KG1 (cell line): ENCODE results near the gene ERGIC3.
A peak's percentile ranks its signal among the peaks of the same experiment; 100 is the strongest.
"Not testable (repeated sequence)": the region's sequence is repeated elsewhere in the genome, so short reads cannot be mapped to it uniquely, and the experiment has no call there.

Experiments
- DNase-seq: peaks from one replicate; lab custom pipeline; 2025; lab: John Stamatoyannopoulos, UW

ERGIC3 gene

DNA sequence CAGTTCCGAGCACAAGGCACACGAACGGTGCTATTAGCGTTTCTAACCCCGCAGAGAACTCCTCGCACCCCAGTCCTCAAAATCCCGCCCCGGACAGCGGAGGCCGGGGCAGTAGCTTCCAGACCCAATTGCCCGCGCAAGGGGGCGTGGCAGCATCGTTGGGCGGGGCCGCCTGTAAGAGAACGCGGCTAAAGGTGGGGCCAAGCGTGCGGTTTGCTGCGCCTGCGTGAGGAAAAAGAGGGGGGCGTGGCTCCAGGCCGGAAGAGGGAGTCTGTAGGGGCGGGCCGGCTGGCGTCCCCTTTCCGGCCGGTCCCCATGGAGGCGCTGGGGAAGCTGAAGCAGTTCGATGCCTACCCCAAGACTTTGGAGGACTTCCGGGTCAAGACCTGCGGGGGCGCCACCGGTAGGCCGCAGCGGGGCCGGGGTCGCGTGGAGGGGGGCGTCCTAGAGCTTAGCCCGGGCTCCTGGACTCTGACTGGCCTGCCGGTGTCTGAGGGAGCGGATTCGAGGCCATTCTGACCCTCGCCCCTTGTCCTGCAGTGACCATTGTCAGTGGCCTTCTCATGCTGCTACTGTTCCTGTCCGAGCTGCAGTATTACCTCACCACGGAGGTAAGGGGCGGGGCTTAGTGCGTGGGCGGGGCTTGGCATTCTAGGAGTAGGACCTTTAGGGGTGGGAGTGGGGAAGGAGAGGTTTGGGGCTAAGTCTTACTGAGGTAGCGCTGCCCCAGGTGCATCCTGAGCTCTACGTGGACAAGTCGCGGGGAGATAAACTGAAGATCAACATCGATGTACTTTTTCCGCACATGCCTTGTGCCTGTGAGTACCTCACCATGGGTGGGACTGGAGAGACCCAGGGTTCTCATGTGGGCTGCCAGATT is at the start of gene ERGIC3:
ERGIC3 (plus strand) TSS at position 296 of the 880 bp plus-strand sequence; CDS start at position 316, 20 bp downstream.
- peak; percentile 95 for DNase-seq

GRCh38 chr20:35492352-35492751 is 49.5 kb upstream of the ERGIC3 start:
- no peak for DNase-seq

DNA sequence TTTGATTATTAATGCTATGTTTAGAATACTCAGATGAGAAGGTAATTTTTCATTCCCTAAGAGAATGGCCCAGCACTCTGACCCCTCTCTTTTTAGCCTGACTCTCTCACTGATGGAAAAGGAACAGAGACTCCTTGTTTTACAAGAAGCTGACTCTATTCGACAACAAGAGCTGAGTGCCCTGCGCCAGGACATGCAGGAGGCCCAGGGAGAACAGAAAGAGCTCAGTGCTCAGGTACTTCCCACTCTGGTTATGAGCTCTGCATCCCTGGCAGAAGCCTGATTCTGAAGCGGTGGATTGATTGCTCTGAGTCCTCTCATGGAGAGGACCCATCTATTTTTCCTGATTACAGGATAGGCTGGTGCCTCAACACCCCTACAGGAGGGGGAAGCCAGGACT is 45.4 kb upstream of the ERGIC3 start:
- DNase-seq = no peak

DNA sequence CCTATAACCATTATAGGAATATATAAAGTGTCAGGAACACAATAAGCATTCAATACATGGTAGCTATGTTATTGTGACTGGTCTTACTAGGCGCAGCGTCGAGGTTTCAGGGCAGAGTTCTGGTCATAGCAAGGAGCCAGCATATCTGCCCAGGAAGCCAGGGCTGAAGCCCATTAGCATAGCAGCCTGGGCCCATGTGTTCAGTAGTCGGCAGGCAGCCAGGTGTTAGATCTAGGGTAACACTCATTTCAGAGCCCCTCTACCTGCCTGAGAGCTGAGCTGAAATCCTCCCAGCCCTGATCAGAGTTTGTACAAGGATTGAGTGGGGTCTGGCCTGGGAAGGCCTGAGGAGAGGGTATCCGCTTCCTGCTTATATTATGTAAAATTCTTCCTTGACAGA is 44.6 kb upstream of the ERGIC3 start:
- DNase-seq = no peak

DNA sequence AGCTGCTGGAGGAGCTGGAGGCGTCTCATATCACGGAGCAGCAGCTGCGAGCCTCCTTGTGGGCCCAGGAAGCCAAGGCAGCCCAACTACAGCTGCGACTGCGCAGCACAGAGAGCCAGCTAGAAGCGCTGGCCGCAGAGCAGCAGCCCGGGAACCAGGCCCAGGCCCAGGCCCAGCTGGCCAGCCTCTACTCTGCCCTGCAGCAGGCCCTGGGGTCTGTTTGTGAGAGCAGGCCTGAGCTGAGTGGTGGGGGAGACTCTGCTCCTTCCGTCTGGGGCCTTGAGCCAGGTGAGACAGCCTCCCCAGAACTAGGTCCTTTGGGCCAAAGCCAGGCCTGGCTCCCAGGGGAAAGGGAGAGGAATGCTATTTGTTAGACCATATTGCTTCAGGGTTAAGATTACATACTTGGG is 44.1 kb upstream of the ERGIC3 start:
- no peak for DNase-seq

GRCh38 chr20:35499271-35499670 is 42.6 kb upstream of the ERGIC3 start:
- no peak for DNase-seq

DNA sequence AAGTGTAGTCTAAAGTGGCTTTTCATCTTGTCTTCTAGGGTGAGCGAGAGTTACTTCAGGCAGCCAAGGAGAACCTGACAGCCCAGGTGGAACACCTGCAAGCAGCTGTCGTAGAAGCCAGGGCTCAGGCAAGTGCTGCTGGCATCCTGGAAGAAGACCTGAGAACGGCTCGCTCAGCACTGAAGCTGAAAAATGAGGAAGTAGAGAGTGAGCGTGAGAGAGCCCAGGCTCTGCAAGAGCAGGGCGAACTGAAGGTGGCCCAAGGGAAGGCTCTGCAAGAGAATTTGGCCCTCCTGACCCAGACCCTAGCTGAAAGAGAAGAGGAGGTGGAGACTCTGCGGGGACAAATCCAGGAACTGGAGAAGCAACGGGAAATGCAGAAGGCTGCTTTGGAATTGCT is 39.5 kb upstream of the ERGIC3 start:
- DNase-seq = no peak

DNA sequence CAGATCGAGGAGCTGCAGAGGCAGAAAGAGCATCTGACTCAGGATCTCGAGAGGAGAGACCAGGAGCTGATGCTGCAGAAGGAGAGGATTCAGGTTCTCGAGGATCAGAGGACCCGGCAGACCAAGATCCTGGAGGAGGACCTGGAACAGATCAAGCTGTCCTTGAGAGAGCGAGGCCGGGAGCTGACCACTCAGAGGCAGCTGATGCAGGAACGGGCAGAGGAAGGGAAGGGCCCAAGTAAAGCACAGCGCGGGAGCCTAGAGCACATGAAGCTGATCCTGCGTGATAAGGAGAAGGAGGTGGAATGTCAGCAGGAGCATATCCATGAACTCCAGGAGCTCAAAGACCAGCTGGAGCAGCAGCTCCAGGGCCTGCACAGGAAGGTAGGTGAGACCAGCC is 38.6 kb upstream of the ERGIC3 start:
- DNase-seq = no peak

- no peak for DNase-seq
Observed at GRCh38 chr20:35503841-35504561, 37.9 kb upstream of the ERGIC3 start.

DNA sequence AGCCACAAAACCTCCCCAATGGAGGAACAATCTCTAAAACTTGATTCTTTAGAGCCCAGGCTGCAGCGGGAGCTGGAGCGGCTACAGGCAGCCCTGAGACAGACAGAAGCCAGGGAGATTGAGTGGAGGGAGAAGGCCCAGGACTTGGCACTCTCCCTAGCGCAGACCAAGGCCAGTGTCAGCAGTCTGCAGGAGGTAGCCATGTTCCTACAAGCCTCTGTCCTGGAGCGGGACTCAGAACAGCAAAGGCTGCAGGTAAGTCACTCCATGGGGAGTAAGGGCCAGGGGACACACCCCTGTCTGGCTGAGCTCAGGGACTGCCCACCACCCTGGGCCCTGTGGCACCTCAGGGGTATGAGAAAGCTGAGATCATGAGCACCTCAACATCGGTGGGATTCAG is 37.1 kb upstream of the ERGIC3 start:
- DNase-seq = no peak

DNA sequence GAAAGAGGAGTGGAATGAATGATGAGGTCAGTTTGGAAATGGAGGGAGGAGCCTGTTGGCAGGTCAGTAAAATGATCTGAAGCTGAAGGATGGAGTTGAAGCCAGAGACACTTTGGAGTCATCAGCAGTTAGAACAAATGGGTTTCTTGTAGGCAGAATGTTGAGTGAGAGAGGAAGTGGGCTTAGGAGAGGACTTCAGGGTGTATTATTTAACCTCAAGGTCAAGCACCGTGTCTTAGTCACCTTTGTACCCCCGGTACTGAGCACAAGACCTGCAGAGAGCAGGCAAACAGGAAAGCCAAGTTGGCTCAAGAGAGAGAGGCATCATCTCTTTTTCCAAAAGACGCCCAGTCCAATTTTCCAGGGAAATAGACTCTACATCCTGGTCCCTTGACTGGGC is 35.7 kb upstream of the ERGIC3 start:
- DNase-seq = no peak

DNA sequence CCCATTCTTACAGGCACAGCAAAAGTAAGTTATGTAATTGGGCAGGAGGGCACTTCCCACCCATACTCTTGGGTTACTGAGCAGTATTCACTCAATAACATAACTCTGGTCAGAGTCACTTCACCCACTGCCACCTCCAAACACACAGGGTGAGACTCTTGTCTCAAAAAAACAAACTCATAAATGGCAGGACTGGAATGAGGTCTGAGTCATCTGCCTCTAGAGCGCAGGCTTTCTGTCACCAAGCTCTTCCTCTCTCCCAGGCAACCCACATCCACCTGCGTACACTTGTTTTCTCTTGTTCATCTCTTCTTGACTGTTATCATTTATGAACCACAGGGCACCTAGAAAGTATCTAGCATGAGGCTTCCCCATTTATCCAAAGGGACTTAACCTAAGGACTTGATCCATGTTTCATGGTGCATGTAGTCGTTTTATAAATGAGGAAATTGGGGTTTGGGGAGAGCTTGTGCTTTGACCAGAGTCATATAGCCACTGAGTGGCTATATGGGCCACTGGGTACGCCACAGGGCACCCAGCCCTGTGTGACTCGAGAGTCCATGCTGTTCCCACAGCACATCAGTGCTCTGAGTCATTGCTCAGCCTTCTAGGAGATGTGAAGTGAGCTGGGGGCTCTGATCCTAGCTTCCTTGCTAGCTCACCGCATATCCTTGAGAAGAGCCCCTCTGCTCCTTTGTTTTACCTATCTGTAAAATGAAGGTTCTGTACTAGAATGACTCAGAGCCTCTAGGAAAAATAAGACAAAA is 34.8 kb upstream of the ERGIC3 start:
- DNase-seq = no peak

DNA sequence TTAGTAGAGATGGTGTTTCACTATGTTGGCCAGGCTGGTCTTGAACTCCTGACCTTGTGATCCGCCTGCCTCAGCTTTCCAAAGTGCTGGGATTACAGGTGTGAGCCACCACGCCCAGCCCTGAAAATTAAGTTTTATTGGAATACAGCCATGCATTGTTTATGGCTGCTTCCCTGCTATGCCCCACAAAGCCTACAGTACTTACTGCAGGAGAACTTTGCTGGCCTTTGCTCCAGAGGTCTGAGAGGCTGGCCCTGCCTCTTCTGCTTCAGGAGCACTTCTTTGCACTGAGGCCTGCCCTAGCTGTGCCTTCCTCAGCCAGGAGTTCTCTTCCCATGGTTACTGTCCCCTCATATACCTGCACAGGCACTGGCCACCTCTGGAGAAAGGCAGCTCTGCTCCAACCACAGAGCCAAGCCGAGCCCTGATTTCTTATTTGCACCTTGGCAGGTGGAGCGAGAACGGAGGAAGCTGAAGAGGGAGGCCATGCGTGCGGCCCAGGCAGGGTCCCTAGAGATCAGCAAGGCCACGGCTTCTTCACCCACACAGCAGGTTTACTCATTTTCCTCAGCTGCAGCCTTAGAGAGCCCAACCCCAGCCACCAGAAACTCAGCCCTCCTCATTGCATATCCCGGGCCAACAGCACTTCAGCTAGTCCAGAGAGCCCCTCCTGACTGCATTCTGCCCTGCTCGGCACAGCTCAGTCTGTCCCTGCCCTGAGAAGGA is 33.2 kb upstream of the ERGIC3 start:
- DNase-seq = no peak

DNA sequence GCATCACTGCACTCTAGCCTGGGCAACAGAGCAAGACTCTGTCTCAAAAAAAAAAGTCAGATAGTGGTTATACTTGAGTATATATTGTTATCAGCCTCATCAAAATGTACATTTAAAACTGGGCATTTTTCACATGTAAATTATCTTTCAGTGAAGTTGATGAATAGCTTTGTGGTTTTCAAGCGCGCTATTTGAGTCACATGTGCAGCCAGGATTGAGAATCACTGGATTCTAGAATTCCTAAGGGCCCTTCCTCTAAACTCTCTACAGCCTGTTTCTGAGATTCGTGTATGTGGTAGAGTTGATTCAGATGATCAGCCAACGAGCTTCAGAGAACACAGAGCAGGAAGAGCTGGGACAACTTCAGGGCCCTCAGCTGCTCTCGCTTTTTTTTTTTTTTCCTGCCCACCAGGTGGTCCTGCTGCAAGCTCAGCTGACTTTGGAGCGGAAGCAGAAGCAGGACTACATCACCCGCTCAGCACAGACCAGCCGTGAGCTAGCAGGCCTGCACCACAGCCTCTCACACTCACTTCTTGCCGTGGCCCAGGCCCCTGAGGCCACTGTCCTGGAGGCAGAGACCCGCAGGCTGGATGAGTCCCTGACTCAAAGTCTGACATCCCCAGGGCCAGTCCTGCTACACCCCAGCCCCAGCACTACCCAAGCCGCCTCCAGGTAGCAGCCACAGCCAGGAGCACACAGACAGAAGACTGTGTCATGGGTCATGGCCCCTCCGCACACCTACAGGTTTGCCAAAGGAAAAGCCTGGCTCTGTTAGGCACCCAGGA is 30.7 kb upstream of the ERGIC3 start:
- no peak for DNase-seq

- DNase-seq = no peak
Observed at GRCh38 chr20:35511814-35512420, 30.0 kb upstream of the ERGIC3 start.

DNA sequence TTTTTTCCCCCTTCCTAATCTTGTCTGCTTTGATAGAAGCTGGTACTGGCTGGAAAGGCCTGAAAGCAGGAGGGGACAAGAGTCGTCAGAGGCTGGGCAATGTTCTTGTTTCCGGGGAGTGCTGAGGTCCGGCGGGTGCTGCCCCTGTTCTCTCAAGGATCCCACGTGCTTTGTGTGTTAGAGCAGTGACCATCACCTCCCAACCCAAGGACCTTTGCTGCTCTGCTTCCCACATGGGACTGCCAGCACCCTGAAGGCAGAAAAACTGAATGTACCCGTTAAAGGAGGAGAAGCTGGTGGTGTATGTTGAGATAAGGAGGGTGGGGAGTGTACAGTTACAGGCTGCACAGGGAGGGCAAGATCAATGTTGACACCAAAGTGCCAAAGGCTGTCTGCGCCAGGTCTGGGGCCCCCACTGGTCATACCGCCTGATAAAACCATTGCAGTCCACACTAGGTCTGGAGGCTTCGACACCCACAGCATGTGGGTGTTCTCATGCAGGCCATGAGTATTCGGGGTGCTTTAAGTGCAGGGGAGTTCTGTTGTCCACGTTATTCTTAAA is 27.4 kb upstream of the ERGIC3 start:
- DNase-seq = no peak

- no peak for DNase-seq
Observed at GRCh38 chr20:35515341-35515740, 26.5 kb upstream of the ERGIC3 start.

- no peak for DNase-seq
Observed at GRCh38 chr20:35515949-35516645, 25.8 kb upstream of the ERGIC3 start.

GRCh38 chr20:35517125-35517524 is 24.8 kb upstream of the ERGIC3 start:
- DNase-seq = no peak

GRCh38 chr20:35517767-35518166 is 24.1 kb upstream of the ERGIC3 start:
- DNase-seq = not testable (repeated sequence)
